ENCODE measurements around the gene YTHDC2.

YTHDC2 gene

DNA sequence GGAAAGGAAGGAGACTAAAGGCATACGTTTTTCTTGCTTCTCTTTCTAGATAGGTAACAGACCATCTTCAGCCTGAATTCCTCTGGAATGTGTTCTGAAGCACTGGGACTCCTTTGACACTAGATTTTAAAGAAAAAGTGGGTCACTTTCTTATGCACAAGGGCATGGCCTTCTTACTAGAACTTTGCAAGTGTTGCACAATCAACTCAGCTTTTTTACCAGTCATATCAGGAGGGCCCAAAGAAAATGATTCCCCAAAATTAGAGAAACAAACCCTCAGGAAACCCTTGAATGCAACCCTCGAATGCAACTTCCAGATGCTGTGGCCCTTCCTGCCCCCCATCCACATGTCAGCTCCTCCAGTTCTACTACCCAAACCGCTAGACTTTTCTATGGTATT lies 93.9 kb downstream of the YTHDC2 start:
- no peak for DNase-seq

DNA sequence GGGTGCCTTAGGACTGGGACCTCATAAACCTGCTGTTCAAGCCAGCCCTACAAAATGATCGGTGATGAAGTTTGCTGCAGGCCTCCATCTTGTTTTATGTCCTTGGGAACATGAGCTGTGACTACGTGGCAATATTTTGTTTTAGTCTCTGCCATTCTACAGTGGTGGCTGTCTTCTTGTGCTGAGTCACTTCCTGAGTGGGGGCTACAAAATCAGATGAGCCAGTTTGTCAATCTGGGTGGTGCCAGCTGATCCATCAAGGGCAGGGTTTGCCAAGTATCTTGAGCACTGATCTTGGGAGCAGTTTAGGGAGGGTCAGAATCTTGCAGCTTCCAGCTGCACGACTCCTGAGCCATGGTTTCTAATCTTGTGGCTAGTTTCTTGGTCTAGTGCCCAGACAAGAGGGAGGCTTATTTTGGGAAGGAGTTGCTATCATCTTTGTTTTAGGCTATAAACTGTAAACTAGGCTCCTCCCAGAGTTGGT lies 94.7 kb downstream of the YTHDC2 start:
- DNase-seq: peak; percentile 92

DNA sequence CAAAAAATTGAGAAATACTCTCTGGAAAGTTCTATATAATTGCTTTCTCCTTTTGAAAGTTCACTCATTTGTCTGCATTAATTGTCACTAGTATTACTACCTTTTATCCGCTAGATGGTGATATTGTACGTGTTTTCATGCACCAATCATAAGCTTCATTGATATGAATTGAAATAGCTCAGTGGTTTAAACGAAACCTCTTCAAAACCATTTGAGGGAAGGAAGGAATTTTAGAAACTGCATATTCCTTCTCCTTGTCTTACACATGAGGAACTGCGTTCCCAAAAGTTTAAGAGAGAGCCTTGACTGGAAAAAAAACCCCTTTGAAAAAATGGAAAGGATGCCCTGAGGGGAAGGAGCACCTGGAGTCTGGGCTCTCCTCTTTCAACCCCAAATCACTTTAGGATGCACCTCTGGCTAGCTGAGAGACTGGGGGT lies 98.6 kb downstream of the YTHDC2 start:
- peak; percentile 49 for DNase-seq

DNA sequence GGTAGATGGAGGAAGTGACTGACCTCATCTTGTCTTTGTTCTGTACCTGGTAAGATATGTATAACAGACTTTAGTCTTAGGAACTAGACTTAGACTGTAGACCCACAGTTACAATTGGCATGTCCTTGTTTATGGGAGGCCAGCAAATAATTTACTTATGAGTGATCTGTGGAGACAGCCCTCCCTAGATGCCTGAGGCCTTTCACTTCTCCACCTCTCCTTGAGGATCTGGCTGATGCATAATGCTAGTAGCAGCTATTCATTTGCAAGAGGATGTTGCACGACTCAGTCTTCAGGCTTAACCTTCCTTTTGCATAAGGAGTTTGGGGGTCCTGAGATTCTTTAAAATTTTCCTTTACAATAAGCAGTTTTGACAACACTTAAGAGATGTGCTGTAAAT lies 100.7 kb downstream of the YTHDC2 start:
- DNase-seq: no peak

DNA sequence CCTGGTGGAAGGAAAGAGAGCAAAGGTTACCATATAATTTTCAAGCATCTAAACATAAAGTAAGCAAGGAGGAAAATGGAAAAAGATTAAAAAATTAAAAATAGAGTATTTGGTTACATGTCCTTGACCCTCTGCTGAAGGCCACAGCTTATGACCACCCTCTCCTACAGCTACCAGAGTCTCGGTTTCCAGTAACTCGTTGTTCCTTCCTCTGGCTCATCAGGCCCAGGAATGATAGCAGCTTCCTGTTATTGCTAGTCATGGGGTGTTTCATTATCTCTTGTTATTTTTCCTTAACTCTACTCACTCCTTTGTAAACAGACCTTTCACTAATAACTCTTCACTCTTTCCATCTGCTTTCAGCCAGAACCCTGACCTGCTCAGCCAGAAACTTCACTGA lies 102.2 kb downstream of the YTHDC2 start:
- DNase-seq: no peak

DNA sequence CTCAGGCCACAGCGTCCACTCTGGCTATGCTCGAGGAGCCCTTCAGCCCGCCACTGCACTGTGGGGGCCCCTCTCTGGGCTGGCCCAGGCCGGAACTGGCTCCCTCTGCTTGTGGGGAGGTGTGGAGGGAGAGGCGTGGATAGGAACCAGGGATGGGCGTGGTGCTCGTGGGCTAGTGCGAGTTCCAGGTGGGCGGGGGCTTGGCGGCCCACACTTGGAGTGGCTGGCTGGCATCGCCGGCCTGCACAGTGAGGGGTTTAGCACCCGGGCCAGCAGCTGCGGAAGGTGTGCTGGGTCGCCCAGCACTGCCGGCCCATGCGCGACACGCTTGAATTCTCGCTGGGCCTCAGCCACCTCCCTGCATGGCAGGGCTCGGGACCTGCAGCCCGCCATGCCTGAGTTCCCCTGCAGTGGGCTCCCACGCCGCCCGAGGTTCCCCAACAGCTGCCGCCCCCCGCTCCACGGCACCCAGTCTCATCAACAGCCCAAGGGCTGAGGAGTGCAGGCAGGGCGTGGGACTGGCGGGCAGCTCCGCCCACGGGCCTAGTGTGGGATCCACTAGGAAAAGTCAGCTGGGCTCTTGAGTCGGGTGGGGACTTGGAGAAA lies 103.8 kb downstream of the YTHDC2 start:
- DNase-seq: no peak

DNA sequence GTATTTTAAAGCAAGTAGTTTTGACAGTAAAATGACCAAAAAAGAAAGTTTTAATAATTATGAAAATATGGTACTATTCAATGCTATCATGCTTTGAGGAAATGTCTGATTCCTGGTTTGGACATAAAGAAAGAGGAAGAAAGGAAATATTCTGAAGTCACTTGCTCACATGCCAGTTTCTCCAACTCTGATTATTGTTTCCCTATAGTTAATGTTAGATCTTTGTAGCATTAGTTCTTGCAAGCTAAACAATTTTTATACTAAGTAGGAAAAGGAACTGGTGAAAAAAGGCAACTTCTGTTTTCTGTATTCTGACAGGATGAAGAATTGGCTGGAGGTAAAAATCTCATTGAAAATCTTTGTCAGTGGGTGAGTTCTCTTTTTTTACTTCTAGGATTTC lies 119.5 kb downstream of the YTHDC2 start:
- no peak for DNase-seq

DNA sequence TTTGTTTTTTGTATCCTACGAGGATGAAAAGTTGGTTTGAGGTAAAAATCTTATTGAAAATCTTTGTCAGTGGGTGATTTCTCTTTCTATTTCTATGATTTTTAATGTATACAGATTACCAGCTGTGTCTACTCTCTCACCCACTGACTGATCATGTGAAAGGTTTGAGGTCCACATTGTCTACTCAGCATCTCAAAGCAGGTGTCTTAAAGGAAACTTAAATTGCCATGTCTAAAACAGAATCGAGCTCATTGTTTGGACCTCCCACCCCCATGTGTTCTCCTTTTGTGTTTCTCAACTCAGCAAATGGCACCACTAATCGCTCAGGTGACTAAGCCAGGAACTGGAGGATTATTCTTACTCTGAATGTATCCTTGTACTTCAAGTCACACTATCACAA lies 121.5 kb downstream of the YTHDC2 start:
- no peak for DNase-seq

DNA sequence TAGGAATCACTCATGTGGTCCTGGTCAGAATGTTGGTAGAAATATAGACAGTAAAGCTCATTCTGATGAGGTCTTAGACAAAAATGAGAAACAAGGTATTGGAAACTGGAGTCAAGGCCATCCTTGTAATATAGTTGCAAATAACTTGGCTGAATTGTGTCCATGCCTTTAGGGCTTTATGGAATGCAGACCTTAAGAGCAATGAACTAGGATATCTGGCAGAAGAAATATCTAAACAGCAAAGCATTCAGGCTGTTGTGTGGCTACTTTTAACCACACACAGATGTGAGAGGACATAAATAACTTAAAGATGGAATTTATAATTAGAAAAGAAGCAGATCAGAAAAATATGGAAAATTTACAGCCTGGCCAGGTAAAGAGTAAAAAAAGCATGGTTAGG lies 128.2 kb downstream of the YTHDC2 start:
- DNase-seq: no peak
